Fibroblast of lung (primary cell): ENCODE measurements around the gene ATP11C. TPM values are rescaled to one million over a fixed set of nuclear protein-coding genes. Genes with fewer than 3 reads are reported as not detected.

Experiments
- DNase-seq, 2 donors: peaks; one replicate each; pipeline versions ENCODE4 v3.0.0 to v3.0.0-alpha.2; 2010; ENCODE audit warnings: low read depth in 2 of 2
- H2AFZ ChIP-seq: 2 replicates; pipeline ENCODE4 v1.5.1; 2012; ENCODE audit warnings: low read length, control low read depth, inconsistent platforms
- H3K27ac ChIP-seq: 2 replicates; pipeline ENCODE4 v1.5.1; 2011; ENCODE audit warnings: low read length, control low read depth; ENCODE audit not compliant: insufficient read depth
- H3K27me3 ChIP-seq: 2 replicates; pipeline ENCODE4 v1.5.1; 2011; ENCODE audit warnings: mild to moderate bottlenecking, low read length; ENCODE audit not compliant: control insufficient read depth, insufficient read depth
- H3K36me3 ChIP-seq: 2 replicates; pipeline ENCODE4 v1.5.1; 2011; ENCODE audit warnings: low read length; ENCODE audit not compliant: control insufficient read depth, insufficient read depth
- H3K4me1 ChIP-seq: 2 replicates; pipeline ENCODE4 v1.5.1; 2011; ENCODE audit warnings: low read length; ENCODE audit not compliant: control insufficient read depth, insufficient read depth; ENCODE audit errors: extremely low read depth
- H3K4me2 ChIP-seq: 2 replicates; pipeline ENCODE4 v1.5.1; 2011; ENCODE audit warnings: low read length, control low read depth; ENCODE audit not compliant: insufficient read depth; ENCODE audit errors: extremely low read depth
- H3K4me3 ChIP-seq, 4 experiments: fragments of 200-600 bp in 1 of 4; sonication (generic) in 1 of 4; replicated peaks in 1 of 4; 2 replicates each; pipeline ENCODE4 v1.5.1; 2011 to 2016; ENCODE audit warnings: low read length in 4 of 4, low read depth in 3 of 4, mild to moderate bottlenecking in 3 of 4, control low read depth in 2 of 4, inconsistent platforms in 1 of 4, mixed read lengths in 1 of 4; ENCODE audit not compliant: insufficient read depth in 1 of 4; ENCODE audit errors: control extremely low read depth in 1 of 4
- H3K79me2 ChIP-seq: 2 replicates; pipeline ENCODE4 v1.5.1; 2012; ENCODE audit warnings: mild to moderate bottlenecking, low read length, inconsistent platforms; ENCODE audit not compliant: control insufficient read depth, insufficient read depth
- H3K9ac ChIP-seq: 2 replicates; pipeline ENCODE4 v1.5.1; 2011; ENCODE audit warnings: mild to moderate bottlenecking, low read length, control low read depth; ENCODE audit not compliant: insufficient read depth
- H3K9me3 ChIP-seq: 2 replicates; pipeline ENCODE4 v1.5.1; 2012; ENCODE audit warnings: low read depth, low read length; ENCODE audit not compliant: control insufficient read depth, insufficient read depth
- H4K20me1 ChIP-seq: 2 replicates; pipeline ENCODE4 v1.5.1; 2011; ENCODE audit warnings: low read length; ENCODE audit not compliant: control insufficient read depth, insufficient read depth; ENCODE audit errors: extremely low read depth
- EZH2 ChIP-seq: IDR thresholded peaks from 2 replicates; pipeline ENCODE4 v1.5.1; 2012; ENCODE audit warnings: low read length, control low read depth, mild to moderate bottlenecking; ENCODE audit errors: missing control alignments
- polyA plus RNA-seq, 2 donors: library from polyadenylated mRNA; depleted of rRNA in 1 of 2; stranded (reverse) in 1 of 2; unstranded in 1 of 2; fragments of >200 nt; gene quantifications; 2 replicates each; pipeline ENCODE4 v1.2.1, GENCODE V29; 2011 to 2012; ENCODE audit warnings: missing spikeins in 1 of 2
- total RNA-seq: library from RNA; depleted of rRNA; stranded (reverse); fragments of >200 nt; gene quantifications from 2 replicates; pipeline ENCODE4 v1.2.1, GENCODE V29; 2014
- TF ChIP-seq, protein P1 (sequence below), 2 donors: IDR thresholded peaks in 1 of 2; conservative IDR thresholded peaks in 1 of 2; 1 replicate in 1 of 2; 2 replicates in 1 of 2; pipeline ENCODE4 v1.5.1; 2011 to 2012; ENCODE audit warnings: low read length in 2 of 2, control low read depth in 1 of 2, inconsistent platforms in 1 of 2, low read depth in 1 of 2, mild to moderate bottlenecking in 1 of 2

ATP11C gene
- total and polyA plus RNA-seq, 2 donors (not counting 1 experiment from before 2014, with no cell fraction given): 47.7 to 68.0 TPM

DNA sequence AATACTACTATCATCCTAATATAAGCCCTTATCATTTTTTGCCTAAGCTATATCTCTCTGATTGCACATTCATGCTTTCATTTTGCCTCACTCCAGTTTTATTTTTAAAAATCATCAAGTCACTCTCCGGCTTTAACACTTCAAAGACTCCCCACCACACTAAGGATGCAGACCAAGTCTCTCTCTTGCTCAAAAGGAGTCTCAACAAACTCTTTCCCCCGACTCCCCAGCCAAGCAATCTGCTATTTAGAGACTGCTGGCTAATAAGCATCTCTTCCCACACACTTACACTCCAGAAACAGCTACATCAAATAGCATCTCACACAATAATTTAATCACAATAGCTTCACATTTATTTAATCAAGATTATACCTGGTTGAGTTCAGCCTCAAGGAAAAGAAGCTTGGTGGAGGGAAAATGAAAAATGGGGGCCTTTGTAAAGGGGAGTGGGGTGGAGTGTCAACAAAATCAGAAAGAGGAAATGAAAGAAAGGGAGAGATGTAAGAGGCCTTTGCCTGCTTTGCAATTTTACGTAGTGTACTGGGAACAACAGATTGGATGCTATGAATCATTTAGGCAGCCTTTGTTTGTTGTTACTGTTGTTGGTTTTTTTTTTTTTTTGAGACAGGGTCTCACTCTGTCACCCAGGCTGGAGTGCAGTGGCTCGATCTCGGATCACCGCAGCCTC is 120.8 kb downstream of the ATP11C start:
- H3K27ac ChIP-seq: no peak overlapping the region
- H3K79me2 ChIP-seq: no peaks in the 10 kb centered on the region
- H2AFZ ChIP-seq: no peak overlapping the region
- no peaks in the 10 kb centered on the region for H3K4me1 ChIP-seq
- DNase-seq: no peak
- H3K9ac ChIP-seq: no peak overlapping the region
- TF ChIP-seq EZH2: no peak
- TF ChIP-seq, protein P1, sequence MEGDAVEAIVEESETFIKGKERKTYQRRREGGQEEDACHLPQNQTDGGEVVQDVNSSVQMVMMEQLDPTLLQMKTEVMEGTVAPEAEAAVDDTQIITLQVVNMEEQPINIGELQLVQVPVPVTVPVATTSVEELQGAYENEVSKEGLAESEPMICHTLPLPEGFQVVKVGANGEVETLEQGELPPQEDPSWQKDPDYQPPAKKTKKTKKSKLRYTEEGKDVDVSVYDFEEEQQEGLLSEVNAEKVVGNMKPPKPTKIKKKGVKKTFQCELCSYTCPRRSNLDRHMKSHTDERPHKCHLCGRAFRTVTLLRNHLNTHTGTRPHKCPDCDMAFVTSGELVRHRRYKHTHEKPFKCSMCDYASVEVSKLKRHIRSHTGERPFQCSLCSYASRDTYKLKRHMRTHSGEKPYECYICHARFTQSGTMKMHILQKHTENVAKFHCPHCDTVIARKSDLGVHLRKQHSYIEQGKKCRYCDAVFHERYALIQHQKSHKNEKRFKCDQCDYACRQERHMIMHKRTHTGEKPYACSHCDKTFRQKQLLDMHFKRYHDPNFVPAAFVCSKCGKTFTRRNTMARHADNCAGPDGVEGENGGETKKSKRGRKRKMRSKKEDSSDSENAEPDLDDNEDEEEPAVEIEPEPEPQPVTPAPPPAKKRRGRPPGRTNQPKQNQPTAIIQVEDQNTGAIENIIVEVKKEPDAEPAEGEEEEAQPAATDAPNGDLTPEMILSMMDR (conservative IDR thresholded peaks at IDR 0.05 in 1 of 2, IDR thresholded peaks at IDR 0.05 in 1 of 2; ENCODE audit: low read depth in 1 of 2, low read length in 2 of 2): no peak
- no peak overlapping the region for H3K4me2 ChIP-seq
- no peaks in the 10 kb centered on the region for H3K36me3 ChIP-seq
- H3K27me3 ChIP-seq: no peaks in the 10 kb centered on the region
- no peaks in the 10 kb centered on the region for H3K9me3 ChIP-seq
- no peak overlapping the region for H3K4me3 ChIP-seq
- no peaks in the 10 kb centered on the region for H4K20me1 ChIP-seq

GRCh38 chrX:139804482-139804881 is 128.4 kb downstream of the ATP11C start:
- H3K36me3 ChIP-seq: no peaks in the 10 kb centered on the region
- no peak overlapping the region for H3K9ac ChIP-seq
- no peak for DNase-seq
- H3K4me3 ChIP-seq: no peak overlapping the region
- no peaks in the 10 kb centered on the region for H3K79me2 ChIP-seq
- H3K27ac ChIP-seq: no peak overlapping the region
- H3K27me3 ChIP-seq: no peaks in the 10 kb centered on the region
- H2AFZ ChIP-seq: no peak overlapping the region
- H3K4me1 ChIP-seq: no peaks in the 10 kb centered on the region
- no peaks in the 10 kb centered on the region for H3K9me3 ChIP-seq
- H4K20me1 ChIP-seq: no peaks in the 10 kb centered on the region
- no peak overlapping the region for H3K4me2 ChIP-seq
- TF ChIP-seq, protein P1 (conservative IDR thresholded peaks at IDR 0.05 in 1 of 2, IDR thresholded peaks at IDR 0.05 in 1 of 2; ENCODE audit: low read depth in 1 of 2, low read length in 2 of 2): no peak
- TF ChIP-seq EZH2: no peak

- H3K9ac ChIP-seq: no peak overlapping the region
- H3K9me3 ChIP-seq: no peaks in the 10 kb centered on the region
- no peak for DNase-seq
- no peak for TF ChIP-seq EZH2
- H3K4me3 ChIP-seq: no peak overlapping the region
- H4K20me1 ChIP-seq: no peaks in the 10 kb centered on the region
- no peaks in the 10 kb centered on the region for H3K4me1 ChIP-seq
- H2AFZ ChIP-seq: no peak overlapping the region
- no peak overlapping the region for H3K27ac ChIP-seq
- H3K4me2 ChIP-seq: no peak overlapping the region
- no peaks in the 10 kb centered on the region for H3K79me2 ChIP-seq
- H3K36me3 ChIP-seq: no peaks in the 10 kb centered on the region
- H3K27me3 ChIP-seq: no peaks in the 10 kb centered on the region
Measured at GRCh38 chrX:139803224-139803623, 129.6 kb downstream of the ATP11C start.
